Articular chondrocyte of knee joint (primary cell): ENCODE results near the gene TAC4. TPM values are rescaled to one million over a fixed set of nuclear protein-coding genes. Genes with fewer than 3 reads are reported as not detected.

Experiments
- total RNA-seq: library from RNA; depleted of rRNA; stranded (reverse); fragments of >200 nt; gene quantifications from 2 replicates; pipeline ENCODE4 v1.2.3, GENCODE V29; 2012

Gene TAC4
- total RNA-seq = not detected in 2 replicates

DNA sequence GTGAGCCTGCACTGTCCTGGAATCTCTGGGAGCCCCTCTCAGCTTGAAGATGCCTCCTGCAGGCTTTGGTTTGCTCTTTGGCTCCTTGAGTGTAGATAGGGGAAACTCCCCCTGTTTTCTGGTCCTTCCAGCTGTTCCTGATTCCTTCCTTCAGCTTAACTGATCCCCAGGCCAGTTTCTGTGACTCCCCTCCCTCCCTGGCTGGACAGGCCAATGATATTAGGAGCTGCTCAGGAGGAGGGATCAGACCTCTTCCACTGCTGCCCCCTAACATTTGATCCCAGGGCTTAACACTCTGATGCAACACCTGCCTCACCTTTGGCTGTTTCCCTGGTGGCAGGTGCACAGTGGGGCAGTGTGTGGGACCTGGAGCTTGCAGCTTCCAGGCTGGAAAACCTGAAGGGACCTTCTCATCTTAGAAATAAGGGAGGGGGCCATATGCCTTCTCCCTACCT lies at the start of gene TAC4:
Gene TAC4 (minus strand): TSS at position 51 of the 455 bp plus-strand sequence. CDS start 52 bp downstream, outside the sequence.

DNA sequence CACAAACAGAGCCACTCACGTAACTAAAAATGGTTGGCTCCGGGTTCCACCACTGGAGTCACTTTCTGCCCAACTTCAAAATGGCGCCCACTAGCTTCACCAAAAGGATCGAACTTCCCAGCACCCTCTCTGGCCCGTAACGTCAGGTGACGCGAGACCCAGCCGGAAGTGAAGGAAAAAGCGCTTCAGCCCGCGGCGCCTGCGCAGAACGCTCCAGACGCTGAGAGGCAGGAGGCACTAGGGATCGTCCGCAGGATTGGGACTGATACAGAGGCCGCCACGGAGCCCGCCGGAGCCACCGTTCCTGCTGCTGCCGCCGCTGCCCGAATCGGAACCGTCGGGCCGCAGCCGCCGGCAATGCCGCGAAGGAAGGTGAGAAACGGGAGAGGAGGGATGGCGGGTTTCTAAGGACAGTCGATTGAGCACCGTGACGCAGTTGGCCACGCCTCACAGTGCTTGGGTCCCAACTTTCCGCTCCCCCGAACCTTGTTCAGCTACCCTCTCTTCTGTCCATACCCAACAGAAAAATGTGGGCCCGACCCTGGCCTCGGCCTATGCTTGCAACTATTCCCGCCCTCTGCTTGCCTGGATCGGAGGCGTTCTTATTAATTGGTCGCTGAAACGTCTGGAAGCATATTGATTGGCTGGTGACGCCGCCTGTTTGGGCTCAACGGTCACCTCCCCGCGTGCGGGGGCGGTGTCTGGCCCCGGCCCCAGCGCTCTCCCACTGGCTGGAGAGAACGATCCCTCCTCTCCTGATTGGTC lies 59.2 kb downstream of the TAC4 start, which contains the start of gene KAT7:
Gene KAT7 (plus strand): TSS at position 204 of the 765 bp plus-strand sequence. CDS start 154 bp downstream, at position 358.

Other genes starting within 250 kb of the TAC4 start
- gene SPOP, start 170.0 kb downstream of the TAC4 start, total RNA-seq = 63.2 and 71.0 TPM in 2 replicates
- 50.7 and 66.5 TPM in 2 replicates for gene SLC35B1, start 140.1 kb downstream of the TAC4 start, total RNA-seq
- 3.3 and 3.6 TPM in 2 replicates for gene FAM117A, start 83.9 kb downstream of the TAC4 start, total RNA-seq
- gene KAT7, start 59.4 kb downstream of the TAC4 start, total RNA-seq = 43.3 and 46.6 TPM in 2 replicates
- 1.8 and 8.0 TPM in 2 replicates for gene DLX4, start 121.1 kb upstream of the TAC4 start, total RNA-seq
- 6.5 and 8.6 TPM in 2 replicates for gene DLX3, start 147.2 kb upstream of the TAC4 start, total RNA-seq
- gene ITGA3, start 208.0 kb upstream of the TAC4 start, total RNA-seq = 62.0 and 84.3 TPM in 2 replicates
- 32.4 and 37.0 TPM in 2 replicates for gene PDK2, start 247.3 kb upstream of the TAC4 start, total RNA-seq